Psoas muscle (tissue), 8 donors: Measurements from ENCODE around the gene FAT1. TPM values are rescaled to one million over a fixed set of nuclear protein-coding genes. Genes with fewer than 3 reads are reported as not detected.
"Not testable (repeated sequence)": the region's sequence is repeated elsewhere in the genome, so short reads cannot be mapped to it uniquely, and the experiment has no call there.

Experiments used
- ATAC-seq, 4 donors: fragments of 200-7000 bp; cut with Tn5 transposase; one replicate each; pipeline ENCODE4 v1.9.1; 2020; ENCODE audit warnings: moderate library complexity in 3 of 4, mild to moderate bottlenecking in 2 of 4
- DNase-seq, 2 donors: peaks; one replicate each; pipeline ENCODE4 v3.0.0-alpha.2; 2020
- H3K27ac ChIP-seq: fragments of 200-600 bp; one replicate; pipeline ENCODE4 v1.8.0; 2022
- H3K27me3 ChIP-seq, 3 donors: fragments of 200-600 bp in 1 of 3; one replicate each; pipeline versions ENCODE4 v1.6.1 to v1.8.0; 2013 to 2022; ENCODE audit warnings: low read length in 2 of 3, mild to moderate bottlenecking in 2 of 3, moderate library complexity in 1 of 3; ENCODE audit not compliant: insufficient read depth in 3 of 3
- H3K36me3 ChIP-seq, 2 donors: fragments of 200-600 bp in 1 of 2; one replicate each; pipeline versions ENCODE4 v1.6.1 to v1.8.0; 2013 to 2022; ENCODE audit warnings: low read depth in 1 of 2, mild to moderate bottlenecking in 1 of 2, moderate library complexity in 1 of 2; ENCODE audit not compliant: insufficient read depth in 1 of 2
- H3K4me1 ChIP-seq: fragments of 200-600 bp; one replicate; pipeline ENCODE4 v1.8.0; 2022
- H3K4me3 ChIP-seq: fragments of 200-600 bp; one replicate; pipeline ENCODE4 v1.8.0; 2022; ENCODE audit warnings: mild to moderate bottlenecking
- H3K9me3 ChIP-seq: fragments of 200-600 bp; one replicate; pipeline ENCODE4 v1.8.0; 2022
- CTCF ChIP-seq: fragments of 200-600 bp; IDR thresholded peaks from one replicate; pipeline ENCODE4 v1.8.0; 2022; ENCODE audit warnings: antibody characterized with exemption
- whole genome bisulfite sequencing, 3 donors: extraction: QIAGEN DNeasy Blood & Tissue Kit; methylation state at CpG; one replicate each; pipeline versions ENCODE4 v1.1.6 to v1.1.7; 2013; 5-methylcytosine and 5-hydroxymethylcytosine counted together
- intact Hi-C, 2 donors: fragments of 100-400 bp; cut with DNase I; formaldehyde crosslinking; loops; one replicate each; pipeline versions ENCODE4 v1.11.0 to v1.14.2; 2022
- polyA plus RNA-seq, 3 donors: library from polyadenylated mRNA; stranded (reverse); fragments of 200-250 nt; gene quantifications; one replicate each; pipeline ENCODE4 v1.2.3, GENCODE V29; 2013
- total RNA-seq, 4 donors: library from RNA; stranded (reverse); fragmentation: NEBNext Ultra II Directional in 2 of 4; extraction: Animal tissue kit (Norgen Biotek cat#: 25700) in 2 of 4; gene quantifications; one replicate each; pipeline versions ENCODE4 v1.2.1 to v1.2.4, GENCODE V29; 2021 to 2023
- donor health status: healthy with polysubstance abuse.
- donor health status: DM: no; HTN: no; CAD: no; lungs with moderate emphysema.
- donor health status: Bipolar disorder and iron deficiency.
- donor health status: healthy.
- donor health status: DM: yes; HTN: yes; CAD: no.
- donor health status: DM: no; HTN: no; CAD: no.
- donor health status: DM: no; HTN: no; CAD: no.
- donor health status: DM: yes; HTN: yes; CAD: no.

The FAT1 gene
- total and polyA plus RNA-seq, 7 donors = 1.8 to 11.5 (median 4.0) TPM

GRCh38 chr4:186760576-186760975, 36.9 kb upstream of the FAT1 start:
- no peaks in the 10 kb centered on the region for H3K9me3 ChIP-seq
- WGBS, 3 donors = 51 to 74% (median 54%) methylated on average over 6 of the region's 6 CpGs
- H3K36me3 ChIP-seq = no peaks in the 10 kb centered on the region
- TF ChIP-seq CTCF = no peak
- H3K27me3 ChIP-seq = peaks cover 0 to 2% (median 0%) of the 10 kb centered on the region in 3 donors
- ATAC-seq (no peak), DNase-seq (no peak)
- intact Hi-C loops = no loop called here
- no peak overlapping the region for H3K27ac ChIP-seq
- no peak overlapping the region for H3K4me3 ChIP-seq
- no peaks in the 10 kb centered on the region for H3K4me1 ChIP-seq

GRCh38 chr4:186759990-186760389, 36.3 kb upstream of the FAT1 start:
- peaks cover 0 to 2% (median 0%) of the 10 kb centered on the region in 3 donors for H3K27me3 ChIP-seq
- H3K9me3 ChIP-seq = no peaks in the 10 kb centered on the region
- no peak for ATAC-seq
- DNase-seq = no peak
- intact Hi-C loops = no loop called here
- H3K27ac ChIP-seq = no peak overlapping the region
- H3K36me3 ChIP-seq = no peaks in the 10 kb centered on the region
- no peak for TF ChIP-seq CTCF
- no peaks in the 10 kb centered on the region for H3K4me1 ChIP-seq
- 90 to 93% (median 93%) methylated on average over 10 of the region's 10 CpGs for WGBS, 3 donors
- no peak overlapping the region for H3K4me3 ChIP-seq

- Histone ChIP-seq H3K4me3 (no peak overlapping the region), H3K4me1 (no peaks in the 10 kb centered on the region), H3K27ac (no peak overlapping the region), H3K36me3 (no peaks in the 10 kb centered on the region), H3K27me3 (peaks cover 0 to 2% (median 0%) of the 10 kb centered on the region in 3 donors), H3K9me3 (no peaks in the 10 kb centered on the region)
- ATAC-seq = no peak
- 95 to 97% (median 96%) methylated on average over 35 of the region's 35 CpGs for WGBS, 3 donors
- TF ChIP-seq CTCF = no peak
- intact Hi-C loops = no loop called here
- no peak for DNase-seq
These were observed 35.5 kb upstream of the FAT1 start for GRCh38 chr4:186758929-186759682.

- Histone ChIP-seq H3K27me3 (peaks cover 0 to 2% (median 0%) of the 10 kb centered on the region in 3 donors), H3K36me3 (no peaks in the 10 kb centered on the region), H3K9me3 (no peaks in the 10 kb centered on the region), H3K27ac (no peak overlapping the region), H3K4me1 (no peaks in the 10 kb centered on the region), H3K4me3 (no peak overlapping the region)
- no peak for TF ChIP-seq CTCF
- WGBS, 3 donors = 30 to 47% (median 32%) methylated on average over 13 of the region's 13 CpGs
- DNase-seq (no peak), ATAC-seq (no peak)
- intact Hi-C loops = no loop called here
These were observed 34.2 kb upstream of the FAT1 start for GRCh38 chr4:186757696-186758355.

GRCh38 chr4:186756550-186756949, 32.9 kb upstream of the FAT1 start:
- DNase-seq, H3K36me3 ChIP-seq, H3K4me3 ChIP-seq, H3K9me3 ChIP-seq, H3K27ac ChIP-seq, ATAC-seq, H3K4me1 ChIP-seq, intact Hi-C loops, H3K27me3 ChIP-seq: not testable (repeated sequence)
- WGBS, 3 donors = 94 to 97% (median 97%) methylated on average over 5 of the region's 5 CpGs
